GM21390 (cell line): ENCODE measurements around the gene CEND1.

Experiments used
- ATAC-seq: cut with Tn5 transposase; IDR thresholded peaks from one replicate; pipeline ENCODE4 v1.9.1; 2021; ENCODE audit not compliant: unreplicated experiment

The CEND1 gene

GRCh38 chr11:779955-780532 lies 9.8 kb downstream of the CEND1 start:
- no peak for ATAC-seq

DNA sequence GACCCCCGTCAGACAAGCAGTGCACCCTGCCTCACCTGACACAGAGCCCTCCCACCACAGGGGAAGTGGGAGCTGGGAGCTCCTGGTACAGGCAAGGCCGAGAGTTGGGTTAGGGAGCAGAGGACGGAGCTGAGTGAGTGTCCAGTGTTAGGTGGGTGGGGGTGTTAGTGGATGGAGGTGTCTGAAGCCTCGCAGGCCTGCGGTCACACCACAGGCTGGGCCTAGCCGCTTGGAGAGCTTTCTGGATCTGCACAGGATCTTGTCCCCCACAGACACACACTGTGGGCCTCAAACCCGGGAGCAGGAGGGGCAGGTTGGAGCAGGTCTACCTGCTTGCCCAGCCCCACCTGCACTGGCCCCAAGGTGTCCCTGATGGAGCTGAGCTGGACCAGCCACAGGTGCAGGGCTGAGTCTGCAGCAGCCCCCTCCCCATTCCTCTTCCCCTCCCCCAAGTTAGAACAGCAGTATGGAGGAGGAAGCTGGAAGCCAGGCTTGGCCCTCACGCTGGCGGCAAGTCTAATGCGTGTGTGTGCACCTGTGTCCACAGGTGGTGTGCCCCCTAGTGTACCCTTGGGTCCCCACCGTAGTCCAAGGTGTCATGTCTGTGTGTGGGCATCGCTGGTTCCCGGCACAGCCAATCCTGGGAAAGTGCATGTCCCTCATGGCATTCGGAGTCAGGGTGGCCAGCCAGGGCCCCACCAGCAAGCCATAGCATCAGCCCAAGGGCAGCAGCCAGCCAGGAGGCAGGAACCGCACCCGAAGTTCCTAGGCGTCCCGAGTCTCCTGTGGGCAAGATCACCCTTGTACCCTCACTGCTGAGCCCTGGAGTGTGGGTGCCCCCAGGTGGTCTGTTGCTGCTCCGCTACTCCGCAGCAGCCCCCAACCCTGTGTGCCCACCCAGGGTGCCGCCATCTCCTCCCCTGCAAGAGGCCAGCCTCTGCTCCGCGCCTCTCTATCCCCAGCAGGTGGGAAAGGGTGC lies 10.6 kb downstream of the CEND1 start:
- no peak for ATAC-seq

GRCh38 chr11:777288-778255 lies 12.3 kb downstream of the CEND1 start, which contains the start of gene GATD1:
TSS of gene GATD1 (minus strand) at chr11:777487. CDS start at chr11:777462, 25 bp downstream.
- ATAC-seq, result peak; percentile 59

- ATAC-seq, result peak; percentile 26
These were observed 13.2 kb downstream of the CEND1 start for GRCh38 chr11:776561-777287.

DNA sequence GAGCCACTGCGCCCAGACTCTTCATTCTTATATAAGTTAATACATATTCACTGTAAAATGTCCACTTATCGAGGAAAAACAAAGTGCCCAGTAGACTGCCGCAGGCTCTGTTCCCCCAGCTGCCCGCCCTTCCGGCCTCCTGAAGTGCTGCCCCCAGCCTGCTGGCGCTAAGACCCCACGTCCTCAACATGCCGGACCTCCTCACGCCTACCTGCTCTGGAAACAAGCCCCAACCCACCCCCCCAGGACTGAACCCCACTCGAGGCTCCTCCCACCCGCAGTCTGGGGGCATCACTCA lies 13.7 kb downstream of the CEND1 start:
- ATAC-seq, result no peak

- ATAC-seq, result no peak
These were observed 14.9 kb downstream of the CEND1 start for GRCh38 chr11:774873-775592.

- no peak for ATAC-seq
These were observed 16.1 kb downstream of the CEND1 start for GRCh38 chr11:773830-774229.

DNA sequence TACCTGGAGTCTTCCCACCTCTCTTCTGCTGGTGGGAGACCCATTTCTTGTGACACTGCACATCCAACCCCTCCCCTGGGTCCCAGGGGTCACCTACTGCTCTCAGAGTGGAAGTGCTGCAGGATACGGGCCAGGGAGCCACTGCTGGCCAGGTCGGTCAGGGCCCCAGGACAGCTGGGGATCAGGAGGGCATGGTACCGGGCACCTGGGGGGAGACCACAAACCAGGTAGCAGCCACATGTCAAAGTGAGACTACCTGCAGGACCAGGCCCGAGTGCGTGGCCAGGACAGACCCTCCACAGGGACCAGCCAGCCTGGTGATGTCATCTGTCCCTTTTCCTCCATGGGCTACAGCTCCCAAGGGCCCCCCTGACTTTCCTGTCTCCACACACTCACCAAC lies 16.5 kb downstream of the CEND1 start:
- no peak for ATAC-seq

- no peak for ATAC-seq
These were observed 17.2 kb downstream of the CEND1 start for GRCh38 chr11:772429-773390.

GRCh38 chr11:771617-772204 lies 18.2 kb downstream of the CEND1 start:
- ATAC-seq, result no peak

GRCh38 chr11:770642-771616 lies 19.0 kb downstream of the CEND1 start:
- no peak for ATAC-seq

DNA sequence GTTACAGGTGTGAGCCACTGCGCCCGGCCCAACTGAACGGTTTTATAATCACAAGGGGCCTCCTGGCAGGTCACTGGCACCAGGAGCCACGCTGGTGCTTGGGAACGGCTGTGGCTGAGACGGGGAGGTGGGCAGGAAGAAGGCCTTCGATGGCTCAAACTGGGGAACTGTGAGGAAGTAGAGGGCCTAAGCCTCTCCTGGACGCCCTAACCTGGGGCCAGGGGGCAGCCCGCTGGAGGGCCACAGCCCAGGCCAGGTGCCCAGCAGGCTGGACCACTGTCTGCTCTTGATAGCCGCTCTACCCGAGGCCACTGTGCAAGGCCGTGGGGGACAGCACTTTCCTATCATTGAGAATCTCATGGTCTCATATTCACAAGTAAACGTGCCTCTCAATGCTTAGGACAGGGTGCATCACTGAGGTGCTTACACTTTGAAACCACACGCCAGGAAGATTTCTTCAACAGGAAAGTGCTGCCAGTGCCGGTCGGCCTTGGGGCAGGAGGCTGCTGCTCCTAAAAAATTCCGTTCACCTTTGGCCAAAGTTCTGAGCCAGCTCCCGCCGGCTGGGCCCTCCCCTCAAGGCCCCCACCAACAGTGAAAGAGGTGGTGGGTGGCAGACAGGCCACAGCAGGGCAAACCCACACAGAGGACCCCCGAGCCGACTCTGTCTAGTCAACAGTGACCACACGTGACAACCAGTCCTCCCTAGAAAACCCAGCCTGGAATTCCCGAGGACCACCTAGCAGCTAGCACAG lies 19.8 kb downstream of the CEND1 start:
- no peak for ATAC-seq

DNA sequence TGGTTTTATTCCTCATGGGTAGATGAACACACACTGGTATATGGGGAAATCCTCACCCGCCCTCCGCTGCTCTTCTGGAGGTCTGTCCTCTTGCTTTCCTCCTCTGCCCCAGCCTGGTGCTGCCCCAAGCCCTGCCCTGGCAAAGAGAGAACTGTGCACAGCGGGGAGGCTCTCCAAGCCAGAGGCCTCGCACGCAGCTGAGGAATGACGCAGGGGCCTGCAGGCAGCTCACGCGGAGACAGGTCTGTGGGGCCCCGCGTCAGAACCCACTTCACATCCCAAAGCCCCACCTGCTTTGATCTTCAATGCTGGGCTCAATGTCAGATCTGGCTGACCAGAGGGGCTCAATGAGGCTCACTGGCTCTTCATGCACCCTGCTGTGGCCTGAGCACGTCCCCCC lies 22.7 kb downstream of the CEND1 start:
- no peak for ATAC-seq

DNA sequence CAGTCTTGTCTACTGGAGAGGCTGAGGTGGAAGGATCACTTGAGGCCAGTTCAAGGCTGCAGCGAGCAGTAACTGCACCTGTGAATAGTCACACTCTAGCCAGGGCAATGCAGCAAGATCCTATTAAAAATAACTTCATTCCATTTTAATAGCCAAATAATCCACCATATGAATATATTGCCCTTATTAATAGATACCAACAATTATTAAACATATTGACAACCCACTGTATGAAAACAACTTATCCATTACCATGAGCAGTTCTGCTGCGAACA lies 23.0 kb downstream of the CEND1 start:
- ATAC-seq, result no peak

- ATAC-seq, result no peak
These were observed 23.6 kb downstream of the CEND1 start for GRCh38 chr11:766106-766935.

- ATAC-seq, result no peak
These were observed 24.1 kb downstream of the CEND1 start for GRCh38 chr11:765802-766091.
